Lung (tissue), 12 donors: ENCODE data around the gene PLEKHH1. TPM values are rescaled to one million over a fixed set of nuclear protein-coding genes. Genes with fewer than 3 reads are reported as not detected.

Experiments used
- ATAC-seq: fragments of 200-7000 bp; cut with Tn5 transposase; one replicate; pipeline ENCODE4 v1.9.1; 2020; ENCODE audit warnings: moderate number of reproducible peaks; ENCODE audit not compliant: insufficient read depth, low FRiP score
- DNase-seq, 3 donors: peaks; one replicate each; pipeline ENCODE4 v3.0.0-alpha.2; 2013 to 2017
- H3K27ac ChIP-seq, 2 donors: one replicate each; pipeline ENCODE4 v1.5.1; 2013; ENCODE audit warnings: mild to moderate bottlenecking in 2 of 2, moderate library complexity in 2 of 2, control low read depth in 1 of 2, inconsistent platforms in 1 of 2, low read depth in 1 of 2, low read length in 1 of 2
- H3K27me3 ChIP-seq, 3 donors: one replicate each; pipeline ENCODE4 v1.5.1; 2013; ENCODE audit warnings: low read length in 2 of 3; ENCODE audit not compliant: control insufficient read depth in 3 of 3, insufficient read depth in 3 of 3
- H3K36me3 ChIP-seq, 4 donors: one replicate each; pipeline ENCODE4 v1.5.1; 2013; ENCODE audit warnings: low read length in 4 of 4, mild to moderate bottlenecking in 1 of 4, moderate library complexity in 1 of 4; ENCODE audit not compliant: control insufficient read depth in 4 of 4, insufficient read depth in 4 of 4
- H3K4me1 ChIP-seq, 5 donors: one replicate each; pipeline ENCODE4 v1.5.1; 2013; ENCODE audit warnings: low read length in 5 of 5, mild to moderate bottlenecking in 2 of 5, moderate library complexity in 1 of 5; ENCODE audit not compliant: control insufficient read depth in 5 of 5, insufficient read depth in 5 of 5
- H3K4me3 ChIP-seq: one replicate; pipeline ENCODE4 v1.5.1; 2013; ENCODE audit warnings: mild to moderate bottlenecking, control low read depth, moderate library complexity
- H3K9ac ChIP-seq, 2 donors: one replicate each; pipeline ENCODE4 v1.5.1; 2013; ENCODE audit warnings: low read length in 2 of 2, control low read depth in 1 of 2; ENCODE audit not compliant: insufficient read depth in 1 of 2
- H3K9me3 ChIP-seq, 4 donors: one replicate each; pipeline ENCODE4 v1.5.1; 2013; ENCODE audit warnings: low read length in 3 of 4, mild to moderate bottlenecking in 1 of 4, moderate library complexity in 1 of 4; ENCODE audit not compliant: control insufficient read depth in 4 of 4, insufficient read depth in 3 of 4
- WGBS, 2 donors: extraction: QIAGEN DNeasy Blood & Tissue Kit; methylation state at CpG; one replicate each; pipeline ENCODE4 v1.1.7; 2013; 5-methylcytosine and 5-hydroxymethylcytosine counted together
- polyA plus RNA-seq, 2 donors: library from polyadenylated mRNA; stranded (reverse); fragments of 200-250 nt; gene quantifications; one replicate each; pipeline ENCODE4 v1.2.1, GENCODE V29; 2013
- total RNA-seq, 2 donors: library from RNA; depleted of rRNA in 1 of 2; stranded (reverse); fragments of >200 nt in 1 of 2; gene quantifications; one replicate each; pipeline ENCODE4 v1.2.1, GENCODE V29; 2014 to 2021
- TF ChIP-seq, protein P1 (sequence below): IDR thresholded peaks from 2 replicates; pipeline ENCODE4 v1.5.1; 2012; ENCODE audit warnings: mild to moderate bottlenecking; ENCODE audit errors: control extremely low read depth, extremely low read depth
- donor health status: control.
- donor health status: control.
- donor health status: Bipolar disorder and iron deficiency.
- donor health status: healthy.
- donor health status: DM: yes; HTN: yes; CAD: no.

Gene PLEKHH1
- total and polyA plus RNA-seq, 4 donors, result 0.80 to 9.3 (median 2.9) TPM

DNA sequence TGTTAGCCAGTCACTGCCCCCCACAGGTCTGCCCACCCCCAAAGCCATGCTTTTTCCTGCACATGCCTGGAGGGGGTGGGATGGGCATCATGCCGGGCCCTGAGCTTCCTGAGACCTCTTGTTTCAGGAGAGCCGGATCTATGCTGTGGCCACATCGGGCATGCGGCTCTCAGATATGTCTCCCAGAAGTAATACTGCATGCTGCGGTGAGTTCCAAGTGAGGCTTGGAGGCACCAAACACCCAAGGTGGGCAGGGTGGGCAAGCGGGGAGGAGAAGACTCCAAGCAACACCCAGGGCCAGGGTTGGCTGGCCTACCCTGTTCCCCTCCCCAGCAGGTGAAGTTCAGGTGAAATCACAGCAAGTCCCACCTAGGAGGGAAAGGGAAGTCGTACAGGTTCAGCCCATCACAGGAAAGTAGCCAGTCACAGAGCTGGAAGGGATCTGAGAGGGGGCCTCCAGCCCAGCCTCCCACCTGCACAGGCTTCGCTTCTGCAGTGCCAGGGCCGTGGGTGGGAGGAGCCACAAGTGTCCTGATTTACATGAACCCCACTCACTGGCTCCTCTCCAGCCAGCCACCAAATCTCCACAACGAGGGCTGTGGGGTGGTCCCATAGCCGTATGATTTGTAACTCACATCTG lies 36.0 kb downstream of the PLEKHH1 start:
- Histone ChIP-seq H3K4me1 (no peaks in the 10 kb centered on the region), H3K27ac (no peak overlapping the region), H3K36me3 (no peaks in the 10 kb centered on the region), H3K9me3 (peaks cover 0 to 2% (median 0%) of the 10 kb centered on the region in 4 donors), H3K27me3 (no peaks in the 10 kb centered on the region), H3K4me3 (no peak overlapping the region), H3K9ac (no peak overlapping the region)
- no peak for DNase-seq
- no peak for ATAC-seq
- 79 to 83% methylated on average over 11 of the region's 11 CpGs for WGBS, 2 donors
- TF ChIP-seq, protein P1, sequence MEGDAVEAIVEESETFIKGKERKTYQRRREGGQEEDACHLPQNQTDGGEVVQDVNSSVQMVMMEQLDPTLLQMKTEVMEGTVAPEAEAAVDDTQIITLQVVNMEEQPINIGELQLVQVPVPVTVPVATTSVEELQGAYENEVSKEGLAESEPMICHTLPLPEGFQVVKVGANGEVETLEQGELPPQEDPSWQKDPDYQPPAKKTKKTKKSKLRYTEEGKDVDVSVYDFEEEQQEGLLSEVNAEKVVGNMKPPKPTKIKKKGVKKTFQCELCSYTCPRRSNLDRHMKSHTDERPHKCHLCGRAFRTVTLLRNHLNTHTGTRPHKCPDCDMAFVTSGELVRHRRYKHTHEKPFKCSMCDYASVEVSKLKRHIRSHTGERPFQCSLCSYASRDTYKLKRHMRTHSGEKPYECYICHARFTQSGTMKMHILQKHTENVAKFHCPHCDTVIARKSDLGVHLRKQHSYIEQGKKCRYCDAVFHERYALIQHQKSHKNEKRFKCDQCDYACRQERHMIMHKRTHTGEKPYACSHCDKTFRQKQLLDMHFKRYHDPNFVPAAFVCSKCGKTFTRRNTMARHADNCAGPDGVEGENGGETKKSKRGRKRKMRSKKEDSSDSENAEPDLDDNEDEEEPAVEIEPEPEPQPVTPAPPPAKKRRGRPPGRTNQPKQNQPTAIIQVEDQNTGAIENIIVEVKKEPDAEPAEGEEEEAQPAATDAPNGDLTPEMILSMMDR, result no peak

DNA sequence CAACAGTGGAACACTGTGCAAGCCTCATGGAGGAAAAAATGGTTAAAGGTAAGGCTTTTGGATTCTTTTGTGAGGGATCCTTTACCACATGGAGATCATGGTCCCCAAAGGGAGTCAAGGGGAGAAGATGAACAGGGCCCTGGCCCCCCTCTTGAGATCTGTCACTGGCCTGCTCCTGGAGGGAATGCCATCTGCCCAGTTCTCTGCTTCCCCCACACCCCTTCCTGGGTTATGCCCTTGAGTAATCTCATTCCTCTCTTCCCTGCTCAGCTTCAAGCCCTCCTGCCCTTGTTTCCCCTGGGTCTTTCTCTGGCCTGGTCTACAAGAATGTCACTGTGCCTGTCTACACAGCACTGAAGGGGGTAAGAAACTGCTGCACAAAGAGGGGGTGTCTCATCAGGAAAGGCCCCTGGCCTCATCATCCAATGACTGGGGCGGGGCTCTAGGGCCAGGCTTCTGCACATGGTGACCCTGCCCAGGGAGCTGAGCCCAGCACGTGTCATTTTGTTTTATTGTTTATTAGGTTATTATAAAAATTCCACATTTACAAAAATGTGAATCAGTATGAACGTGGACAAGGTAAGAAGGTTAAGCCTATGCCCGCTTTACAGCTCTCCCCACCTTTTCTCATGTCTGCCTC lies 36.7 kb downstream of the PLEKHH1 start:
- Histone ChIP-seq H3K4me3 (no peak overlapping the region), H3K27me3 (no peaks in the 10 kb centered on the region), H3K36me3 (no peaks in the 10 kb centered on the region), H3K4me1 (no peaks in the 10 kb centered on the region), H3K27ac (no peak overlapping the region), H3K9me3 (peaks cover 0 to 2% (median 0%) of the 10 kb centered on the region in 4 donors), H3K9ac (no peak overlapping the region)
- TF ChIP-seq, protein P1, result no peak
- WGBS, 2 donors, result 84 to 92% methylated on average over 4 of the region's 4 CpGs
- no peak for ATAC-seq
- DNase-seq, result no peak

DNA sequence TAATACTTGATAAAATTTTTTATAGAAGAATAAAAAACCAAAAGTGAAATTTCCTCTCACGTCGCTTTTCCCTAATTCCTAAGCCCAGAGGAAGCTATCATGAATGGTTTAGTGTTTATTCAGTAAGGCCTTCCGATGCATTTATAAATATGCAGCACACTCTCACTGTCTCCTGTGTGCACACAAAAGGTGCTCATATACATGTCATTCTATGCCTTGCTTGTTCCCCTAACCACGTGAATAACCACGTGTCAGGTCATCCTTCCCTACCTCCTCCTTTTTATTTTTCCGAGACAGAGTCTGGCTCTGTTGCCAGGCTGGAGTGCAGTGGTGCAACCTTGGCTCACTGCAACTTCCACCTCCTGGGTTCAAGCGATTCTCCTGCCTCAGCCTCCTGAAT lies 37.4 kb downstream of the PLEKHH1 start:
- H3K27ac ChIP-seq, result no peak overlapping the region
- no peak overlapping the region for H3K9ac ChIP-seq
- DNase-seq (no peak), ATAC-seq (no peak)
- H3K4me1 ChIP-seq, result no peaks in the 10 kb centered on the region
- no peaks in the 10 kb centered on the region for H3K36me3 ChIP-seq
- WGBS, 2 donors, result 86% methylated on average over 7 of the region's 7 CpGs
- TF ChIP-seq, protein P1, result no peak
- no peaks in the 10 kb centered on the region for H3K27me3 ChIP-seq
- no peak overlapping the region for H3K4me3 ChIP-seq
- H3K9me3 ChIP-seq, result peaks cover 0 to 2% (median 0%) of the 10 kb centered on the region in 4 donors
